CD4-positive, alpha-beta T cell treated with Interleukin-17A for 4 hours (primary cell): ENCODE data around the gene PTPRO.

Source experiments
- DNase-seq: peaks from one replicate; pipeline ENCODE4 v3.0.0-alpha.2; 2020; ENCODE audit warnings: mixed read lengths

Gene PTPRO

DNA sequence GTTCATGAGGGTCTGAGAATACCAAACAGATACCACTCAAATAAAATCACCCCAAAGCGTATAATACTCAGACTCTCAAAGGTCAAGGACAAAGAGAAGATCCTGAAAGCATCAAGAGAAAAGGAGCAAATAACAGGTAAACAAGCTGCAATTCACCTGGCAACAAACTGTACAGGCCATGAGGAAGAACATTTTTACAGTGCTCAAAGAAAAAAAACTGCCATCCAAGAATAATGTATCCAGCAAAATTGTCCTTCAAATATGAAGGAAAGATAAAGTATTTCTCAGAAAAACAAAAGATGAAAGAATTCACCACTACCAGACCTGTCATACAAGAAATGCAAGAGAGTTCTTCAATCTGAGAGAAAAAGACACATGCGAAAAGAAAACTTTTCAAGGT lies 206.4 kb downstream of the PTPRO start:
- DNase-seq = no peak

DNA sequence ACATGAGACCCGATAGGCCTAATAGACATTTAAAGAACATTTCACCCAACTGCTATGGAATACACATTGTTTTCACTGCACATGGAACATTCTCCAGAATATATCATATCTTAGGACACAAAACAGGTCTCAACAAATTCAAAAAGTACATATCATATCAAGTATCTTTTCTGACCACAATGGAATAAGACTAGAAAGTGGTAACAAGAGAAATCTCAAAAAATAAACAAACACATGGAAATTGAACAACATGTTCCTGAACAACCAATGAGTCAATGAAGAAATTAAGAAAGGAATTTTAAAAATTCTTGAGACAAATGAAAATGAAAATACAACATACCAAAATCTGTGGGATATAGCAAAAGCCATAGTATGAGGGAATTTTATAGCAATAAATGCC lies 208.1 kb downstream of the PTPRO start:
- no peak for DNase-seq

DNA sequence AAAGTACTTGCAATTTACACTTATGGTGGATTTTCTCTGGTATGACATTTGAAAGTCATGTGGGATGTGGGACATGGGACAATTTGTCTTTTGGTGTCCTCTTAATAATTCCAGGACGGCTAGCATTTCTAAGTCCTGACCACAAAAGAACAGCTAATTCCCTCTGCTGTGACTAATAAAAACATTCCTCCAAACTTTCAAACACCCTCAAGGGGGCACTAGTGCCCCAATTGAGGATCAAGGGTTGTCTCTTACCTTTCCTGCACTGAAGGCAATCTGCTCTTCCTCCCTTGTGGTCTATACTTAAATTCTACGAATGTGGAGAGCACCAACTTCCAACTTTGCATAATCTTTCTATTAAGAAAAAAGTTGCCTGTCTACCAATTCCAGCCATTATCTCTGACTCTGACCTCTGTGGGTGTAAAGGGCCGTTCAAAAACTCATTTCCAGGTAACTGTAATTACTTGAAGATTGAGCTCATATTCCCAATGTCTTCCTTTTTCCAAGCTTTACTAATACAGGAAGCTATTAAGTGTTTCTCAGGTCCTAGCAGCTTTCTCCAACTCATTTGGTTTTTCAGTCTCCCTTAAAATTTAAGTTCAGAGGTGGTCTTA lies 210.2 kb downstream of the PTPRO start:
- peak; percentile 74 for DNase-seq

DNA sequence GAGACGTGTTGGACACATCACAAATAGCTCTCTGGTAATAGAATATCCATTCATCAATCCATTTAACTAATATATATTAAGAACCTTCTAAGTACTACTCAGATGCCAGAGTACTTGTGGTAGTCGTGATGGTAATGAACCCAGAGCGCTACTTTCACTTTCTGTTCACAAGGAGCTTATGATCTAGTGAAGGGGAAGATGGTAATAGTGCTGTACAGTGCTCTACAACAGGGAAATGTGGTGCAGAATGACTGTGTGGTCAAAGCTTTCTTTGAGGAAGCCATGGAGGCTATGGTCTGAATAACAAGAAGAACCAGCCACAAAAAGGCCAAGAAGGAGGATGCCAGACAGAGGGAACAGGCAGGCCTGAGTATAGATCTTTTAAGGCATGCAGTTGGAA lies 212.0 kb downstream of the PTPRO start:
- peak; percentile 43 for DNase-seq

DNA sequence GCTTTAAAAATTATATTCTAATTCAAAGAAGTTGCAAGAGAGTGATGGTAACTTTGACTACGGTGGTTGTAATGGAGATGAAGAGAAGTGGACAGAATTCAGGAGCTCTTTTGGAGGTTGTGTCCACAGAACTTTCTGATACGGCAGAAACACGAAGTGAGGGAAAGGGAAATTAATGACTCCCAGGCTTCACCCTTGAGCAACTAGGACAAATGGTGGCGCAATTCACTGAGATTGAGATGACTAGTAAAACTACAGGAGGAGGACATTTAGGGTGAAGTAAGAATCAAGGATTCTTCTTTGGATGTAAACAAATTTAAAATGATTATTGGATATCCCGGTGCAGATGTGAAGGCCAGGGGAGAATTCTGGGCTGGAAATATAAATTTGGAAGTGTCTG lies 212.6 kb downstream of the PTPRO start:
- DNase-seq = no peak

DNA sequence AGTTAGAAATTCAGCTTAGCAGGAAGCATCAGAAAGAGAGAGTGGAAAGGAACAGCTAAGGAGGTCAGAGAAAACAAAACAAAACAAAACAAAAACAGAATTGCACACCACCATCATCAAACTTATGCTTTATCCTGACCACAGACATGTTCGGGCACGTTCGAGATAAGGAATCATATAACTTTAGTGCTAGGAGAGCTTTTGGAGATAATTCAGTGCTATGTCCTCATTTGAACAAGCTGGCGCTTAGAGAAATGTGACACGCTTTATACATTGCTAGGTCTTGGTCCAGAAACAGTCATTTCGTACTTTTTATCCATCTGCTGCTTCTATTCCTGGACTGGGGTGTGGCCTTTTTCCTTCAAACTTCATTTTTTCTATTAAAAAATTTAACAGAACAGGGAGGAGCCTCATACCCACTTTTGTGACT lies 213.1 kb downstream of the PTPRO start:
- DNase-seq = no peak

DNA sequence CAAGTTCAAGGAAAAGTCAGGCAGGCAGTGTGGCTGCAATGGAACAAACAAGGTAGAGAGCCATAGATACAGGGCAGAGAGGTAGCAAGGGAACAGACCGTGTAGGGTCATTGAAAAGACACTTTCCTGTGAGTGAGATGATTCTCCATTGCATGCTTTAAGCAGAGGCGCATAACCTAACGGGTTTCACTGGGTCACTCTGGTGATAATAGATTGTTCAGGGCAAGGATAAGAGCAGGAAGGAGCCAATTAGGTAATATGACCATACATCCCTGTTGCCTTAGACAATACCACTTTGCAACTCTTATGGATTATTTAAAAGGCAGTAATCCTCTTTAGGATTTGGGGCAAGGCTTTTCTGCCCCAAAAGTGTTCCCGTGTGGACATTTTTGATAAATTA lies 214.1 kb downstream of the PTPRO start:
- no peak for DNase-seq

DNA sequence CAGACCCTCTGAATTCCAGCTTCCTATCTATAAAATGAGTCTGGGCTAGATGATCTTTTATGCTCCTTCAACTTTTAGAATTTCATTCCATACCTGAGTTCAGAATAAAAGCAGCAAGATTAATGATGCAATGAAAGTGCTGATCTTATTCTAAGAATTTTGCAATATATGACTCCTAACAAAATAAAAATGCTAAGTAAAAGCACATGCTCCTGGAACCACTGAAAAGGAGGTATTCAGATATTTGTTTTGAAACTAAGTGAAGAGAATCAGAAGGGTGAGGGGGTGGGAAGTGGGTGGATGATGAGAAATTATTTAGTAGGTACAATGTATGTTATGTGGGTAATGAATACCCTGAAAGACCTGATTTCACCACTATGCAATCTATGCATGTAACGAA lies 216.6 kb downstream of the PTPRO start:
- DNase-seq = no peak

DNA sequence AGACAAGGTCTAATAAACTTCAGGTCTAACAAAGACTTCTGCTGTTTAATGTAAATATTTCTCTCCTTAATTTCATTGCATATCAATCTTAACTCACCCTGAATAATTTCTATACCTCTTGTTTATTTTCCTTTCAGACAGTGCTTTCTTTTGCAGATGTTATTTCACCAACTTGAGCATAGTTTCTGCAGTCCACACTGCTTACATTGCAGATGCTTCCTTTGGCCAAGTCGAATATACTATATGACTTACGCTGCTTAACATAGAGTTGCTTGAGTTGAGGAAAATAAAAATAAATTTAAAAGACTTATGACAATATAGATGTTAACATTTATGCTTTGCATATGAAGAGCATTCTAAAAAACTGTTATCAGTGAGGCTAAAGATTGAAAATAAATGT lies 217.7 kb downstream of the PTPRO start:
- DNase-seq = no peak

DNA sequence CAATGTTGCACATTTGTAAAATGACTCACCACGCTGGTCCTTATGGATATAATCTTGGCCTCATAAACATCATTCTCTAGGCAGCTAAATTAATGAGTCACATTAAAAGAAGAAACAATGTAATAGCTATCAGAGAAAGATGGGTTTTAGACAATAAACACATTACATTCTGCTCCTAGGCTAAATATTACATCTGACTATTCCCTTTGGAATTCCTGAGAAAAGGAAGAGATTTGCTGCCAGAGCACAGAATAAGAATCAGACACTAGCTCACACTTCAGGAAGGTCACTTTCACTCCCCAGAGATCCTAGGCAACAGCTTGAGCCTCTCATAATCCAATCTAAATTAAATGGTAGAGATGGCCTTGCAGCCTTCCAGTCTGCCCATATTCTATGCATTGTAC lies 218.2 kb downstream of the PTPRO start:
- no peak for DNase-seq

DNA sequence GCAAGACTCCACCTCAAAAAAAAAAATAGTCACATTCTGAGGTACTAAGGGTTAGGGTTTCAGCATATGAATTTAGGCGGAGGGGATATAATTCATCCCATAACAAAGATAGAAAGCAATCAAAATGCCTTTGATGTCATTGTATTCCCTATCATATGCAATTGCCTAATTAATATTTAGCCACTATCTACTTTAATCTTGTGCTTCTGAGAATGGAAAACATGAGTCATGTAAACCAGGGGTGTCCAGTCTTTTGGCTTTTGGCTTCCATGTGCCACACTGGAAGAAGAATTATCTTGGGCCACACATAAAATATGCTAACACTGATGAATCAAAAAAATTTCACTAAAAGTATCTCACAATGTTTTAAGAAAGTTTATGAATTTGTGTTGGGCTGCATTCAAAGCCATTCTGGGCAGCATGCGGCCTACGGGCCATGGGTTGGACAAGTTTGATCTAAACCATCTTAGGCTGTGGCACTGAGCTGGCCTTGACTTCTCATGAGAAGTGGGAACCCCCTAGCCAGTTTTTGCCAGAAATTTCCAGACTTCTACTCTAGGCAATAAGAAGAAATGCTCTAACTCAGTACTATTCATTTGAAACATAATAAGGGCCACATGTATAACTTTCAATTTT lies 219.8 kb downstream of the PTPRO start:
- DNase-seq = no peak

DNA sequence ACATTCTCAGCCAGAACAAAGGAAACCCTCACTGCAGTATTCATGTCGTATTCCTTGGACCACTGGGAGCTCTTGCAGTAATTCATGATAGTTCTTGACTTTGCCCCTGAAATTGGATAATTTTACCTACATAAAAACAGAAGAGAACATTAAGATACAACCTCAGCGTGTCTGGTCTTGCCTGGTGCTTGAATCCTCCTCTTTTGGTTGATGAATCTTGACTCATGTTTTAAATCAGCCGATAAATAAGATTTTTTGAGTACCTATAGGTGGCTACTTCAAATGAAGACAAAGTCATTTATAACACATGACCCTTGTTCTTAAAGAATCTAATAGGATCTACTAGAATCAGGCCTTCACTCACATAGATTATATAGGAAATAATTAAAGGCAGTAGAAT lies 221.0 kb downstream of the PTPRO start:
- no peak for DNase-seq

DNA sequence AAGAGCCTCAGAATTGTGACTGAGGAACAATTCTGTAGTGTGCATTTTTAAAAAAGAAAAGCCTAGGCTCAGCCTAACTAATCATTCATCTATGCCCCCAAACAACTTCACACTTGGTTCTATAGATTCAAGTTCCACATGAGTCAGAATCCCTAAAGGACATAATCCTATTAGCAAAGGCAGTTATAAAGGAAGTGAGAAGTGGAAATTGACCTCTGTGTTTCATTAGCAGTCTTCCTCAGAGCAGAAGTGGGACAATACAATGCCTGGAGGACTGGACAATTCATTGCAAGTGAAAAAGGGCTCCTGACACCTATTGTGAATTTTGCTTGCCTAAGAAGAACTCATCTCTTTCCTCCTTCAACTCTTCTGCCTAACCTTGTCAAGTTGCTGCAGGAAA lies 222.3 kb downstream of the PTPRO start:
- DNase-seq = no peak

DNA sequence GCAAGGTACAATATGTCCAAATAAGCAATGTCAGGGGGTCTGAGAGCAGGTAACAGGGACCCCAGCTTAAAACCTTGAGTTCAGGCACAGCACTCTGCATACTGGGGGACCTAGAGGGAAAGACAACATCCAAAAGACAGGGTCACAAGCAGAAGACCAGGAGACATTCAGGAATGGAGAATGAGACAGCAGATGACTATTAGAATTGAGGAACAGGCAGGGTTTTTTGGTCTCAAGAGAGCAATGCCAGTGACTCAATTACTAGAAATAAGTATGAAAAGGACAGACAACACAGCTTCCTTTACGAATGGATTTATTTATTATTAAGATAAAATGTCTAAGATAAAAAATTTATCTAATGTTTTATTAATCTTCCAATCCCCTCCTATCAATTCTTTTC lies 223.0 kb downstream of the PTPRO start:
- no peak for DNase-seq

DNA sequence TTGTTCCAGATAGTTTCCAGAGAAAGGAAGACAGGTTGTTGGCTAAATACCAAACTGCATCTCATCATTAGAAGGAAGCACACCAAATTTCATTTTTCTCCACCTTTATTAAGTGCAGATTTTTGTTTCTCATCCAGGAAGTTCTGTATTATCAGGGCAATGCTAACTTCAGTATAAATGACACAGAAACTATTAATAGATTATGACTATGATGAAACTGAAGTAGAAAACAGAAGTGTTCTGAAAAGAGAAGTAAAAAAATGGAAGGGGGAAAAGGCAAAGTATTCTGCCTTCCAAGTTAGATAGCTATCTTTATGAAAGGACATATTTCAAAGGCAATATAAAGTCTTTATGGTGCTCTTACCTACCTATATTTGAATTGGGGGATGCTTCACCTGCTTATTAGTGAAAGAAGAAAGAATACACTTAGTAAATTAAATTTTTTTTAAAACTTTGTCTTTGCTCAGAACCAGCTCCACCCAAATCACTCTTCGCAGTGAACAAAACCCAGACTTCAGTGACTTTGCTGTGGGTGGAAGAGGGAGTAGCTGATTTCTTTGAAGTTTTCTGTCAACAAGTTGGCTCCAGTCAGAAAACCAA lies 223.9 kb downstream of the PTPRO start:
- peak; percentile 59 for DNase-seq

DNA sequence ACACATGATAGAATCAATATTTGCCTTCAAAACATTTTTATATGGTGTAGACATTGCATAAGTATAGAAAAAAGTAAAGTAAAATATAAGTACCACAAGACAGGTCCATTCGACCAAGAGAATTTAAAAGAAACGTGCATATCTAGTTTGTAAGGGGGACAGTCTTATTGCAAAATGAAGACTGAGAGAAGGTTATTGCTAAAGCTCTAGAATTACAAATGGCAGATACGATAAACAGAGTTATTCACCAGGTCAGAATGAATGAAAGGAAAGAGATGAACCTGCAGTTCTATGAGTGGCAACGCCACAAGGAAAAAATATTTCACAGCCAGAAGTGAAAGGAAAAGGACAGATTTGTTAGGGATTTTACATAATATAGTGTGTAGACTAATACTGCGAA lies 224.8 kb downstream of the PTPRO start:
- no peak for DNase-seq

DNA sequence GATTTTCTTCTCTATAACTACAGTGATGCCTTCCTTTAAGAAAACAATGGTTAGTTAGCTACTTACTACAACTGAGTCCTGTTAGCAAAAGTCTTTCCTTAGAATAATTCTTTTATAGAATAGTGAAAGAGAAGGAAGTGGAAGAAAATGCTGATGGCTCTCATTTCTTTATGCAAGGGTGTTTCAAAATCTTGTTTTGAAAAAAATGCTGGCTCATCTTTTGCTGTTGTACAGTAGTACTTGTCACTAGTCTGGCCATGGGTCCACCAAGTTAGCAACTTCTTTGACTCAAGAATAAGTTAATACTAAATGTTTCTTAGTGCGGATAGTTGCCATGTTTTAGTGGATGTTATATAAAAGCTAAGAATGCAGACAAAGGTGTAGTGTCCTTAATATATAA lies 225.4 kb downstream of the PTPRO start:
- DNase-seq = no peak

DNA sequence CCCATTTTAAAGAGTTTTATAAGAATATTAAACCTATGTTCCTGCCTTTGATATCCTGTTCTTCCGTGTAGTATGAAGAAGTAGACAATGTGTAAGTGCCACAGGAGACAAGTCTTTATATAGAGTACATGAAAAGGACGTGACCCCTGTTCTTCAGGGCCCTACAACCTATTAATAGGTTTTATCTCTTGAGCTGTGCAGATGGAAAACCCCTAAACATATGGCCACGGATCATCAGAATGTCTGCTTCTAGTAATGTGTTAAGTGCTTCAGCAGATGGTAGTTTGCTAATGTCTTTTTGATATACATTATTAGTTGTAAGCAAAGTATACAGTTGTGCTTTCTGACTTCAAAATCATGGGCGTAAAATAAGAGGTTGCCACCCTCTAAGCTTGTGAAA lies 228.5 kb downstream of the PTPRO start:
- no peak for DNase-seq

DNA sequence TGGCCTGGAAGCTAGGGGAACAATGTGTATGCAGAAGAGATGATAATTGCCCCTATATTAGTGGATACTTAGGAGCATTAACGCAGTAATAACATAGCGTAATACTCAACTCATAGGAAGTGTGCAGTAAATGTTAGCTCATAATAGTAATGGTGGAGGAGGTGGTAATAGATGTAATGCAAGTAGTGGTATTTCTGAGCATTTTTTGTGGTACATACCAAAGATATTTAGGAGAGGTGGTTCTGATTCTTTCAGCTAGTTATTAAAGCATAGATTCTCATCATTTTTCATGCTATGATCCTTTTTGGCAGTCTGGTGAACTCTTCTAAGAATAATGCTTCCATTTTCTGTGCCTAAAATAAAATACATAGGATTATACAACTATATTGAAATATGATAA lies 233.1 kb downstream of the PTPRO start:
- no peak for DNase-seq

DNA sequence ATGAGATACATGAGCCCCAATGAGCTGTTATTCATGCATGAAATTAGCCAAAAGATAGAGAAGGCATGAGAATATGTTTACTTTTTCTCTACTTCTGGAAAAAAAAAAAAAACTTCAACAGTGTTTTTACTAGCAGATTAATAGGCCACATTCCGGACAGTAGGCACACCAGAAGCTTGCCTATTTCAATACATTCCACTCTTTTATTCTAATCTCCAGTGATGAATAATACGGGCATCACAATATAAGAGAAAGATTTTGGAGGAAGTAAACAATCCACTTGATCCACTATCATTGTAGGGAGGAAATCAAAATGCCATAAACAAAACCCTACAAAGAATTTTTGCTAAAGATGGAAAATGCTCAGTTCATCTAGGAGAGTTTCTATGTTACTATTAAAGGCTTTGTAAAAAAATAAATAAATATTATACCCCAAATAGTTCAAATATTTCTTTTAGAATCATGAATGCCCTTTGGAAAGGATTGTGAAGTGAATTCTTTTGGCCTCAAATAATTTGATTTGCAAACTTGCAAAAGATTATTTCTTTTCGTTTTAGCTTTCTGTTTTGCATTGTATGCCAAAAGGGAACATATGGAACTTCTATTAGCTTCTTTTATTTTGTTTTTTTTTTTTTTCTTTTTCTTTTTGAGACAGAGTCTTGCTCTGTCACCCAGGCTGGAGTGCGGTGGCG lies 234.2 kb downstream of the PTPRO start:
- DNase-seq = no peak

DNA sequence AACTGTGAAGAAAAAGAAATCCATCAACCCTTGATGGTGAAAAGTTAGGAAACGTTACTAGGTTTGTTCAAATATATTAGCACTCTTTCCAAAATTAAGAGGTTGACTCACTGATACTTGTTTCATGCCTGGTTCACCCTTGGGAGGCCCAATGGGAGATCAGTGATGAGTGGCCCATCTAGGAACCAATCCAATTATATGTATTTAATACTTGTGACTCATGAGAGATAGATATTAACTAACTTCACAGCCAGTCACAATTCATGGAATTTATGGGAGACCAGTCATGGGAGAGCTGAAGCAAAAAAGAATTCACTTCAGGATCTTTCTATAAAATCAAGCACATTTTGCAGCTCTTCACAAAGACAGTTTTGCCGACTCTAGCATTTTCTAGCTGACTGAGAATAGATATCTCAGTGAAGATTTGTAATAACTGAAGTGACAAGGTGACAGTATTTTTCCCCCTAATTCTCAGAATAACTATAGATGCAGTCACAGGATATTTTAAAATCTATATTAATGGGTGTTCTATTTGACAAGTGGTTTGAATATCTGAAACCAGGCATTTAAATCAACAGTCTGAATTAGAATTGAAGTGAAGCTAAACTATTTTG lies 236.7 kb downstream of the PTPRO start:
- no peak for DNase-seq

DNA sequence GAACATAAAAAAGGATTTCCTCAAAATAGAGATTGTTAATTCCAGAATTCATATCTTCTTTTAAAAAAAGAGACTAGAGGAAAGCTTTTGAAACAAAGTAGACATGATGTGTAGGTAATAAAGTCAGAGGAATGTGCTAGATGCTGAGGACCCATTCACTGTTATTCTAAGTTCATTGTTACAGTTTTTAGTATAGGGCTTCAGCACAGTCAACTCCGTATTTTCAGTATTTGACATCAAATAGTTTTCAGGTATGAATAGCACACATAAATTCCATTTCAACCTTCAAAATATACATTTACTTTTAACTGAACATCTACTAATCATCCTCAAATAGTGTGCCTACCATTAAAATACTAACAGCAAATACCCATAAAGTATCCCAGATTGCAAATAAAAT lies 239.1 kb downstream of the PTPRO start:
- DNase-seq = no peak

DNA sequence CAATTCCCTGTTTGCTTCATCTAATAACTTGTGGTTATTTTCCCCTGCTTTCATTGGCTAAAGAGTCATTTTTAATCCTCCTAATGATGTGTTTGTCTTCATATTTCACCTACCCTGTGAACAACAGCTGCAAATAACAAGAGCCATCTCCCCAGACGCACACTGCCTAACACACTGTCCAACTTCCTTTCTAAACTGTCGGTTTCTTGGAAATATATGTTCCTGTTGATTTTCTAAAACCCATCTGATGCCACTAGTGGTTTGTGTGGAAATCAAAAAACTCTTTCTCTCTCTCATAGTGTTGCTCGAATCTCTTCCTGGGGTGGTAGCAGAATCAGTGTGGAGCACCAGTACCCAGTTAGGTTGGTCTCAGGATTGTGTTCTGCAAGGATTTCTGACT lies 240.0 kb downstream of the PTPRO start:
- DNase-seq = peak; percentile 25

DNA sequence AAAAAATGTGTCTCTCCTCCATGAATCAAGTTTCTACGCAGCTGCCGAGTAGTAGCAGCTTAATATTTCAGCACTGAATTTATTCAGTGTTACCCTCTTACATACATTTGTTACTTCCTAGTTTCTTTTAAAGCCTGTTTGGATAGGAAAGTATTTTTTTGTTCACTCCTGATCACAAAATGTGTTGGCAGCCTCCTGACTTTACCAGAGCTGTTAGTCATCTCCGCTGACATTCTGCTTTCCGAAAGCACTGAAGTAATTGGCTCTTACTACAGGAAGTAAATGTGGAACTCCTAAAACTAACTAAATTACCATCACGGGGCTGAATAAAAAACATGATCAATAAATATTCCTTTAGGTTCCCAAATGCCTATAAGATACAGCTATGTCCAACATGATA lies 241.4 kb downstream of the PTPRO start:
- DNase-seq = peak; percentile 54
